Melanocyte of skin (primary cell): ENCODE results near the gene CCBE1. TPM values are rescaled to one million over a fixed set of nuclear protein-coding genes. Genes with fewer than 3 reads are reported as not detected.

Source experiments
- total RNA-seq, 2 donors: library from RNA; depleted of rRNA; stranded (reverse); fragments of >200 nt; gene quantifications; 2 replicates each; pipeline ENCODE4 v1.2.3, GENCODE V29; 2012

CCBE1 gene
- total RNA-seq = under 1 TPM in 1 of 2 donors, not detected in 1; under 0.01 TPM

DNA sequence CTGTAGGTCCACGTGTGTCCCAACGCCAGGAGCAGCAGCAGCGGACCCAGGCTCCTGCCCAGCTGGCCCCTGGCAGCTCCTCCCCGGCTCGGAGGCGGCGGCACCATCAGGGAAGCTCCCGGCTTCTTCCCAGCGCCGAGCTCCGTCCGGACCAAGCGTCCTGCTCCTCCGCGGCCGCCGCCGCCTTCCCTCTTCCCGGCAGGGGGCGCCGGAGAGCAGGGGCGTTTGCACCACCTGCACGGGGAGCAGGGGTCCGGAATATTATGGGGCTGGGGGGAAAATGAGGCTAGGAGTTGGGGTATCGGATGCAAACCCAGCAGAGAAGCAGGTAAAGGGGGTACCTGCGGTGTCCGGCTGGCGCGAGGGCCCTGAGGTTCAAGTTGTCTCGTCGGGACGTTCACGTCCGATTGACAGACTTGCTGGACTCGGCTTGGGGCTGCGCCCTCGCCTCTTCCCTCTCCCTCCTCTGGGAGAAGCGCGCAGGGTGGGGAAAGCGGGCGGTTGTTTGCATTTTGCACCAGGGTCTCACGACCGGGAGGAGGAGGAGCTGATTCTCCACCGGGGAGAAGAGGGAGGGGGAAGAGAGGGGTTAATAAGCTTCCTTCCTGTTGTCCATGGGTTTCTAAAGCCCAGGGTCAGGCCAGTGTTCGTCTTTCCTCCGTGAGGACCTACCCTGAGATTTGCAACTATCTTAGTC is at the start of gene CCBE1:
CCBE1 (minus strand) TSS at position 188 of the 697 bp plus-strand sequence.

Other genes with a start within 250 kb of the CCBE1 start
- gene PMAIP1, start 202.6 kb upstream of the CCBE1 start, total RNA-seq = 10 to 100 TPM in 1 of 2 donors, 1 to 10 TPM in 1; 3.1 to 11.7 TPM